Loucy (cell line): ENCODE results near the gene NPTN.

Experiments
- EZH2phosphoT487 ChIP-seq: fragments of 200-600 bp; IDR thresholded peaks from 2 replicates; pipeline ENCODE4 v1.6.1; 2018; ENCODE audit warnings: antibody characterized with exemption, mild to moderate bottlenecking, moderate library complexity, borderline replicate concordance
- TF ChIP-seq, protein P1 (sequence below): fragments of 200-600 bp; sonication (generic); conservative IDR thresholded peaks from 2 replicates; pipeline ENCODE4 v1.5.1; 2014; ENCODE audit warnings: mild to moderate bottlenecking, antibody characterized with exemption, low read length

DNA sequence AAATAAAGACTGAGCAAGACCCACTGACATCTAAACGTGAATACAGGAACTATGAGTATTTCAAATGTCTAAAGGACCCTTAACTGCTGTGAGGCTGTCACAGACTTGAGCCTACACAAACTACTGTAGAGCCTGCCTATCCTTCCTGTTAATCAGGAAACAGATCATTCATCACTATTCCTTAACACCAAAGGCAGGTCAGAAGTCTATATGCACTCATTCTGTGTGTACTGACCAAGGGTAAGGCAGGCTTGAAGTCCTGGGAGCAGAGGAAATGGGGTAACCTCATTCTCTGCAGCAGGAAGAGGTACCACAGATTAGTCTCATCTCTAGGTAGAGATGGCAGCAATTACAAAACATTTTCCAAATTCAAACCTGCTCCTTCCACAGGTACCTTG lies 30.7 kb downstream of the NPTN start:
- TF ChIP-seq EZH2phosphoT487: no peak
- TF ChIP-seq, protein P1, sequence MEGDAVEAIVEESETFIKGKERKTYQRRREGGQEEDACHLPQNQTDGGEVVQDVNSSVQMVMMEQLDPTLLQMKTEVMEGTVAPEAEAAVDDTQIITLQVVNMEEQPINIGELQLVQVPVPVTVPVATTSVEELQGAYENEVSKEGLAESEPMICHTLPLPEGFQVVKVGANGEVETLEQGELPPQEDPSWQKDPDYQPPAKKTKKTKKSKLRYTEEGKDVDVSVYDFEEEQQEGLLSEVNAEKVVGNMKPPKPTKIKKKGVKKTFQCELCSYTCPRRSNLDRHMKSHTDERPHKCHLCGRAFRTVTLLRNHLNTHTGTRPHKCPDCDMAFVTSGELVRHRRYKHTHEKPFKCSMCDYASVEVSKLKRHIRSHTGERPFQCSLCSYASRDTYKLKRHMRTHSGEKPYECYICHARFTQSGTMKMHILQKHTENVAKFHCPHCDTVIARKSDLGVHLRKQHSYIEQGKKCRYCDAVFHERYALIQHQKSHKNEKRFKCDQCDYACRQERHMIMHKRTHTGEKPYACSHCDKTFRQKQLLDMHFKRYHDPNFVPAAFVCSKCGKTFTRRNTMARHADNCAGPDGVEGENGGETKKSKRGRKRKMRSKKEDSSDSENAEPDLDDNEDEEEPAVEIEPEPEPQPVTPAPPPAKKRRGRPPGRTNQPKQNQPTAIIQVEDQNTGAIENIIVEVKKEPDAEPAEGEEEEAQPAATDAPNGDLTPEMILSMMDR: no peak
